ENCODE data around the gene NIPA2.
A peak's percentile ranks its signal among the peaks of the same experiment; 100 is the strongest.

Gene NIPA2

GRCh38 chr15:22839046-22839695, 705 bp downstream of the NIPA2 start:
- no peak for TF ChIP-seq CTCF (IDR thresholded peaks at IDR 0.05; ENCODE audit: low read depth, low read length)

GRCh38 chr15:22844421-22845288, 6.2 kb downstream of the NIPA2 start:
- H3K4me3 ChIP-seq (ENCODE audit: low read depth, low read length) = no peak overlapping the region
- TF ChIP-seq CTCF (IDR thresholded peaks at IDR 0.05; ENCODE audit: low read depth, low read length) = no peak

More at GRCh38 chr15:22839046-22839695, 705 bp downstream of the NIPA2 start:
- peak overlapping the region; percentile 94 for H3K4me3 ChIP-seq (ENCODE audit: low read depth, low read length)

- no peak for TF ChIP-seq CTCF (IDR thresholded peaks at IDR 0.05; ENCODE audit: low read depth, low read length)
- no peak overlapping the region for H3K4me3 ChIP-seq (ENCODE audit: low read depth, low read length)
Measured at GRCh38 chr15:22845289-22845900, 6.9 kb downstream of the NIPA2 start.

GRCh38 chr15:22846073-22846472, 7.6 kb downstream of the NIPA2 start:
- TF ChIP-seq CTCF (IDR thresholded peaks at IDR 0.05; ENCODE audit: low read depth, low read length) = no peak
- H3K4me3 ChIP-seq (ENCODE audit: low read depth, low read length) = no peak overlapping the region

GRCh38 chr15:22850055-22850454, 11.6 kb downstream of the NIPA2 start:
- TF ChIP-seq CTCF (IDR thresholded peaks at IDR 0.05; ENCODE audit: low read depth, low read length) = no peak
- no peak overlapping the region for H3K4me3 ChIP-seq (ENCODE audit: low read depth, low read length)

- H3K4me3 ChIP-seq (ENCODE audit: low read depth, low read length) = no peak overlapping the region
- TF ChIP-seq CTCF (IDR thresholded peaks at IDR 0.05; ENCODE audit: low read depth, low read length) = no peak
Measured at GRCh38 chr15:22851513-22851912, 13.0 kb downstream of the NIPA2 start.

GRCh38 chr15:22855791-22856190, 17.3 kb downstream of the NIPA2 start:
- TF ChIP-seq CTCF (IDR thresholded peaks at IDR 0.05; ENCODE audit: low read depth, low read length) = no peak
- H3K4me3 ChIP-seq (ENCODE audit: low read depth, low read length) = no peak overlapping the region
